ENCODE results near the gene TMEM119. TPM values are rescaled to one million over a fixed set of nuclear protein-coding genes. Genes with fewer than 3 reads are reported as not detected.
"Not testable (repeated sequence)": the region's sequence is repeated elsewhere in the genome, so short reads cannot be mapped to it uniquely, and the experiment has no call there.

TMEM119 gene
- polyA plus RNA-seq, 1 experiment: 60.3 TPM

DNA sequence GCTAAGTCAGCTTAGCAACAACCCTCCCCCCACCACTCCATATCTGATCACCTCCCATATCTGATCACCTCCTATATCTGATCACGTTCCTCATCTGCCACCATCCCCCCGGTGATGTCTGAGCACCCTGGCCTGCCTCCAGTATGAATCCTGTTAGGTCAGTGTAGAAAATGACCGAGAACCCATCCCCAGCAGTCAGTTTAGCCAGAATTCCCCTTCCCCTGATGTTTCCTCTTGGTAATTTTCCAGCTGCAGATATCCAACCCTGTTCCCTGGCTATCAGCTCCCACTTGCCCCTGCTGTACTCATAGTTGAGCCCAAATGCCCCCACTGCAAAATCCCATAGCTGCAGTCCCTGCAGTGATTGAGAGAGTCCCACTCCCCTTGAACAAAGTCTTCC lies 23.3 kb upstream of the TMEM119 start:
- Histone ChIP-seq H3K27ac (ENCODE audit: low read depth, low read length) (no peak overlapping the region), H3K4me3 (ENCODE audit: low read depth, low read length) (no peak overlapping the region), H3K27me3 (ENCODE audit: control insufficient read depth, insufficient read depth, low read length) (no peaks in the 10 kb centered on the region), H3K9me3 (ENCODE audit: control insufficient read depth, insufficient read depth, low read length) (peaks cover 4% of the 10 kb centered on the region)
- DNase-seq (ENCODE audit: low read depth, low spot score): no peak
- TF ChIP-seq, protein P1, sequence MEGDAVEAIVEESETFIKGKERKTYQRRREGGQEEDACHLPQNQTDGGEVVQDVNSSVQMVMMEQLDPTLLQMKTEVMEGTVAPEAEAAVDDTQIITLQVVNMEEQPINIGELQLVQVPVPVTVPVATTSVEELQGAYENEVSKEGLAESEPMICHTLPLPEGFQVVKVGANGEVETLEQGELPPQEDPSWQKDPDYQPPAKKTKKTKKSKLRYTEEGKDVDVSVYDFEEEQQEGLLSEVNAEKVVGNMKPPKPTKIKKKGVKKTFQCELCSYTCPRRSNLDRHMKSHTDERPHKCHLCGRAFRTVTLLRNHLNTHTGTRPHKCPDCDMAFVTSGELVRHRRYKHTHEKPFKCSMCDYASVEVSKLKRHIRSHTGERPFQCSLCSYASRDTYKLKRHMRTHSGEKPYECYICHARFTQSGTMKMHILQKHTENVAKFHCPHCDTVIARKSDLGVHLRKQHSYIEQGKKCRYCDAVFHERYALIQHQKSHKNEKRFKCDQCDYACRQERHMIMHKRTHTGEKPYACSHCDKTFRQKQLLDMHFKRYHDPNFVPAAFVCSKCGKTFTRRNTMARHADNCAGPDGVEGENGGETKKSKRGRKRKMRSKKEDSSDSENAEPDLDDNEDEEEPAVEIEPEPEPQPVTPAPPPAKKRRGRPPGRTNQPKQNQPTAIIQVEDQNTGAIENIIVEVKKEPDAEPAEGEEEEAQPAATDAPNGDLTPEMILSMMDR (IDR thresholded peaks at IDR 0.05; ENCODE audit: low read depth, low read length): no peak
- ChIA-PET CTCF (interaction anchor here (1.6 to 11.2 kb wide), 3 partner anchors 55 to 181 kb away, joined by 4 to 508 read pairs (median 50); partner anchors contain the start of genes ISCU and SART3), POLR2A (interaction anchor here (0.6 to 1.6 kb wide), 2 partner anchors 24 to 59 kb away, joined by 5 read pairs; partner anchors contain the start of gene ISCU)

DNA sequence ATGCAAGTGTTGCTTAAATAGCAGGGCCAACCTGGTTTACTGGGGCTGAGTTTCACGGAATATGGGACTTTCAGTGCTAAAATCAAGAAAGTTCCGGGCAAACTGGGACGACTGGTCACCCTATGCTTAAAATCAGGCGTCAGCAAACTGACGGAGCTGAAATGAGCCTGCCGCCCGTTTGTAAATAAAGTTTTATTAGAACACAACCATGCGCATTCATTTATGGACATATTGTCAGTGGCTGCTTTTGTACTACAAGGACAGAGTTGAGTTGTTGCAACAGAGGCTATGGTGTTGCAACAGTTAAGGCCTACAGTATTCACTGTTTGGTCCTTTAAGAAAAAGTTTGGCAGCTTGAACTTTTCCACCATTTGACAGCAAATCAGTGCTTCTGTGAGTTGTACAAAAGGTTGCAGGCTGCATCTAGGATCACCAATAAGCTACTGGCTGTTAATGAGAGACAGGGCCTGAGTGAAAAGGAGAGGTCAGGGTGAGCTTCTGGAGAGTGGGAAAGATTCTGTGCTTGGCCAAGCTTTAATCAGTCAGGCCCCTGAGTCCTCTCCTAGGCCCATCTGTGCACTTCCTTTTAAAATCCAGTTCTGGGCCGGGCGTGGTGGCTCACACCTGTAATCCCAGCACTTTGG lies 22.5 kb upstream of the TMEM119 start:
- POLR2A ChIA-PET: interaction anchor here (0.6 to 1.6 kb wide), 3 partner anchors 27 to 172 kb away, joined by 3 to 5 read pairs (median 5); partner anchors contain the start of gene ISCU
- TF ChIP-seq, protein P1 (IDR thresholded peaks at IDR 0.05; ENCODE audit: low read depth, low read length): no peak
- CTCF ChIA-PET: interaction anchor here (0.7 to 11.2 kb wide), 6 partner anchors 9 to 330 kb away, joined by 3 to 508 read pairs (median 26); partner anchors contain the start of genes ISCU and SART3
- Histone ChIP-seq H3K27me3 (ENCODE audit: control insufficient read depth, insufficient read depth, low read length) (no peaks in the 10 kb centered on the region), H3K27ac (ENCODE audit: low read depth, low read length) (peak overlapping the region; percentile 47), H3K9me3 (ENCODE audit: control insufficient read depth, insufficient read depth, low read length) (peaks cover 7% of the 10 kb centered on the region), H3K4me3 (ENCODE audit: low read depth, low read length) (no peak overlapping the region)
- no peak for DNase-seq (ENCODE audit: low read depth, low spot score)

- H3K27me3 ChIP-seq (ENCODE audit: control insufficient read depth, insufficient read depth, low read length): no peaks in the 10 kb centered on the region
- H3K4me3 ChIP-seq (ENCODE audit: low read depth, low read length): no peak overlapping the region
- no peak for DNase-seq (ENCODE audit: low read depth, low spot score)
- H3K27ac ChIP-seq (ENCODE audit: low read depth, low read length): no peak overlapping the region
- ChIA-PET POLR2A (interaction anchor here (0.6 to 1.6 kb wide), 3 partner anchors 26 to 232 kb away, joined by 3 to 5 read pairs (median 5); partner anchors contain the start of gene ISCU), CTCF (interaction anchor here (0.6 to 11.2 kb wide), 16 partner anchors 9 to 331 kb away, joined by 3 to 508 read pairs (median 8); partner anchors contain the start of genes ISCU and SART3)
- TF ChIP-seq, protein P1 (IDR thresholded peaks at IDR 0.05; ENCODE audit: low read depth, low read length): no peak
- H3K9me3 ChIP-seq (ENCODE audit: control insufficient read depth, insufficient read depth, low read length): peaks cover 7% of the 10 kb centered on the region
Observed at GRCh38 chr12:108619369-108620160, 21.7 kb upstream of the TMEM119 start.

GRCh38 chr12:108618953-108619274 lies 21.0 kb upstream of the TMEM119 start:
- DNase-seq (ENCODE audit: low read depth, low spot score); H3K4me3 ChIP-seq (ENCODE audit: low read depth, low read length); H3K9me3 ChIP-seq (ENCODE audit: control insufficient read depth, insufficient read depth, low read length); H3K27me3 ChIP-seq (ENCODE audit: control insufficient read depth, insufficient read depth, low read length); H3K27ac ChIP-seq (ENCODE audit: low read depth, low read length): not testable (repeated sequence)
- ChIA-PET POLR2A (interaction anchor here (0.6 kb wide), 1 partner anchor 232 kb away, joined by 3 read pairs; no protein-coding TSS in a partner anchor), CTCF (interaction anchor here (0.6 to 11.2 kb wide), 23 partner anchors 10 to 479 kb away, joined by 3 to 508 read pairs (median 8); partner anchors contain the start of genes ISCU, SART3 and TMEM119)

DNA sequence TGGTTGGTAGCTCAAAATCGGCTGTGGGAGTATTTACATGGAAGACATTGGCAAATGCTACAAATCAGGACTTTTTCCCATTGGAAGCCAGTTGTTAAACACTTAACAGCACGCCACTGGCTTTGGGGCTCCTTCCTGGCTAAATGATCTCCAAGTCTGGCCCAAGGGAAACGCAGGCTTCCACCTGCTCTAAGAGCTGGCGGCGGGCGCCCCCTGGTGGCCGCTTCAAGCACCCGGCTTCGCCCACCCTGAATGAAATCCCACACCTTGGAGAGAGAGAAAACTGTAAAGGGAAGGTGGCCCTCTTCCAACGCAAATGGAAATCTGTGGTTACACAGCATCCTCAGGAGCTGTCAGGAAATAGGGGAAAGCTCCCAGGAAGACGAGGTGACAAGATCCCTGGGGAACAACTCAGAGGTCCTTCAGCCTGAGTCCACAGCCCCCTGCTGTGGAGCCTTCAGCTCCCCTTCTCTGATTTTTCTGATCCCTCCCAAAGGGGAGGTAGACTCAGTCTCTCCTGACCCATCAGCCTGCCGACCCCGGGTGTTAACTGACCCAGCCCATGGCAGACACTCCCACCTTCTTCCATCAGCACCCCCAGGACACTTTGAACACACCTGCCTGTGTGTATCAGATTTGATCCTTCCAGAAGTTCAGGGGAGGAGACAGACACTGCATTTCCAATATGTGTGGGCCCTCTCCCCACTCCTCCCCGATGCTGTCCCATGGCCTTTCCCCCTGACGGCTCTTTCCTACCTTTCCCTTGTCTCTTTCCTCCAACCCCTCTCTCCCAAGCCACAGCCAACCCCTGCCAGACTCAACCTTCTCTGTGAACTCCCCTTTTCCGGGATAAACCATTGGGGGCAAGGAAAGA lies 20.4 kb upstream of the TMEM119 start:
- Histone ChIP-seq H3K27me3 (ENCODE audit: control insufficient read depth, insufficient read depth, low read length) (no peaks in the 10 kb centered on the region), H3K27ac (ENCODE audit: low read depth, low read length) (no peak overlapping the region), H3K4me3 (ENCODE audit: low read depth, low read length) (no peak overlapping the region), H3K9me3 (ENCODE audit: control insufficient read depth, insufficient read depth, low read length) (peaks cover 7% of the 10 kb centered on the region)
- ChIA-PET POLR2A (interaction anchor here (0.6 kb wide), 1 partner anchor 233 kb away, joined by 3 read pairs; no protein-coding TSS in a partner anchor), CTCF (interaction anchor here (0.6 to 11.2 kb wide), 60 partner anchors 11 to 537 kb away, joined by 3 to 508 read pairs (median 4); partner anchors contain the start of genes ISCU, SART3, SELPLG and TMEM119)
- TF ChIP-seq, protein P1 (IDR thresholded peaks at IDR 0.05; ENCODE audit: low read depth, low read length): peak; percentile 94
- DNase-seq (ENCODE audit: low read depth, low spot score): peak; percentile 72

All from AG04450 (cell line).